ENCODE data around the gene GIMAP6. TPM values are rescaled to one million over a fixed set of nuclear protein-coding genes. Genes with fewer than 3 reads are reported as not detected.

GIMAP6 gene
- polyA plus RNA-seq, 1 of the 3 experiments (the other 2 are of a cell fraction): 0.05 TPM

GRCh38 chr7:150629347-150629746, 2.8 kb downstream of the GIMAP6 start:
- Histone ChIP-seq H4K20me1 (ENCODE audit: insufficient read depth) (no peaks in the 10 kb centered on the region), H3K27me3 (ENCODE audit: insufficient read depth) (0 out of 2 replicates have a peak, but pooled peaks cover 4% of the 10 kb centered on the region), H3K4me1 (ENCODE audit: control insufficient read depth in 1 of 2, insufficient read depth in 2 of 2, low read depth in 1 of 2, low read length in 1 of 2) (no peaks in the 10 kb centered on the region), H3K4me2 (no peak overlapping the region), H3K27ac (ENCODE audit: low read depth in 2 of 2, low read length in 1 of 2) (no peak overlapping the region), H3K36me3 (replicated peaks in 1 of 2; ENCODE audit: control insufficient read depth in 1 of 2, insufficient read depth in 2 of 2, low read length in 1 of 2) (no peaks in the 10 kb centered on the region), H3K79me2 (ENCODE audit: insufficient read depth) (no peaks in the 10 kb centered on the region), H3K9me3 (no peaks in the 10 kb centered on the region), H3K9me2 (no peaks in the 10 kb centered on the region), H3K9ac (no peak overlapping the region), H2AFZ (ENCODE audit: low read depth) (no peak overlapping the region), H3F3A (replicated peaks; ENCODE audit: insufficient read depth) (no peaks in the 10 kb centered on the region), H3K4me3 (ENCODE audit: low read depth in 2 of 2, low read length in 1 of 2) (no peak overlapping the region)
- WGBS (ENCODE audit: low lambda C conversion rate): 15% methylated on average over 9 of the region's 9 CpGs
- ChIA-PET CTCF (no interaction called here), POLR2A (no interaction called here)
- TF ChIP-seq FOXM1 (IDR thresholded peaks at IDR 0.05; ENCODE audit: low read depth) (no peak), RFX5 (IDR thresholded peaks at IDR 0.05; ENCODE audit: low read length) (no peak), USF1 (IDR thresholded peaks at IDR 0.05; ENCODE audit: borderline replicate concordance, low read depth) (no peak), RXRA (IDR thresholded peaks at IDR 0.05; ENCODE audit: borderline replicate concordance, low read depth) (no peak), SMC3 (IDR thresholded peaks at IDR 0.05; ENCODE audit: low read depth, low read length) (no peak), MAX (IDR thresholded peaks at IDR 0.05; ENCODE audit: low read depth) (no peak), EP300 (IDR thresholded peaks at IDR 0.05; ENCODE audit: borderline replicate concordance in 1 of 2, low read depth in 1 of 2, low read length in 1 of 2) (no peak), ELF1 (IDR thresholded peaks at IDR 0.05) (no peak), GABPA (IDR thresholded peaks at IDR 0.05; ENCODE audit: low read depth) (no peak), MEF2A (IDR thresholded peaks at IDR 0.05; ENCODE audit: borderline replicate concordance, low read depth) (no peak), CTCF (IDR thresholded peaks at IDR 0.05) (no peak), TAF1 (IDR thresholded peaks at IDR 0.05; ENCODE audit: borderline replicate concordance, low read depth, low read length) (no peak), YY1 (IDR thresholded peaks at IDR 0.05; ENCODE audit: low read depth) (no peak), RCOR1 (IDR thresholded peaks at IDR 0.05; ENCODE audit: low read length) (no peak), NRF1 (IDR thresholded peaks at IDR 0.05; ENCODE audit: low read depth, low read length) (no peak), PBX3 (IDR thresholded peaks at IDR 0.05) (no peak)
- DNase-seq: no peak

GRCh38 chr7:150627959-150628358, 4.2 kb downstream of the GIMAP6 start:
- Histone ChIP-seq H3K27me3 (ENCODE audit: insufficient read depth) (0 out of 2 replicates have a peak, but pooled peaks cover 11% of the 10 kb centered on the region), H3K27ac (ENCODE audit: low read depth in 2 of 2, low read length in 1 of 2) (no peak overlapping the region), H3K9ac (no peak overlapping the region), H3K4me1 (ENCODE audit: control insufficient read depth in 1 of 2, insufficient read depth in 2 of 2, low read depth in 1 of 2, low read length in 1 of 2) (no peaks in the 10 kb centered on the region), H4K20me1 (ENCODE audit: insufficient read depth) (no peaks in the 10 kb centered on the region), H3K4me2 (no peak overlapping the region), H3F3A (replicated peaks; ENCODE audit: insufficient read depth) (no peaks in the 10 kb centered on the region), H3K4me3 (ENCODE audit: low read depth in 2 of 2, low read length in 1 of 2) (no peak overlapping the region), H3K36me3 (replicated peaks in 1 of 2; ENCODE audit: control insufficient read depth in 1 of 2, insufficient read depth in 2 of 2, low read length in 1 of 2) (no peaks in the 10 kb centered on the region), H3K9me2 (no peaks in the 10 kb centered on the region), H3K9me3 (no peaks in the 10 kb centered on the region), H2AFZ (ENCODE audit: low read depth) (no peak overlapping the region), H3K79me2 (ENCODE audit: insufficient read depth) (no peaks in the 10 kb centered on the region)
- ChIA-PET CTCF (no interaction called here), POLR2A (no interaction called here)
- DNase-seq: no peak
- WGBS (ENCODE audit: low lambda C conversion rate): 17% methylated on average over 15 of the region's 18 CpGs
- TF ChIP-seq FOSL2 (IDR thresholded peaks at IDR 0.05; ENCODE audit: borderline replicate concordance, low read depth) (no peak), JUND (IDR thresholded peaks at IDR 0.05) (no peak), TEAD4 (IDR thresholded peaks at IDR 0.05; ENCODE audit: borderline replicate concordance, insufficient read depth) (no peak), USF2 (IDR thresholded peaks at IDR 0.05; ENCODE audit: borderline replicate concordance, low read depth, low read length) (no peak), GATA2 (CRISPR knock-in tag; IDR thresholded peaks at IDR 0.05) (no peak), NRF1 (IDR thresholded peaks at IDR 0.05; ENCODE audit: low read depth, low read length) (no peak), TAF1 (IDR thresholded peaks at IDR 0.05; ENCODE audit: borderline replicate concordance, low read depth, low read length) (no peak), RXRA (IDR thresholded peaks at IDR 0.05; ENCODE audit: borderline replicate concordance, low read depth) (no peak), REST (IDR thresholded peaks at IDR 0.05; ENCODE audit: low read depth, low read length) (no peak)
